COLO668 (cell line): Measurements from ENCODE around the gene CXCL1.
"Not testable (repeated sequence)": the region's sequence is repeated elsewhere in the genome, so short reads cannot be mapped to it uniquely, and the experiment has no call there.

Experiments
- DNase-seq: peaks from one replicate; lab custom pipeline; 2025; ENCODE audit not compliant: unreplicated experiment; lab: John Stamatoyannopoulos, UW

CXCL1 gene

GRCh38 chr4:73874386-73874785 lies 5.2 kb downstream of the CXCL1 start:
- no peak for DNase-seq

- no peak for DNase-seq
Observed at GRCh38 chr4:73875401-73875800, 6.2 kb downstream of the CXCL1 start.

- DNase-seq, result no peak
Observed at GRCh38 chr4:73883306-73883705, 14.1 kb downstream of the CXCL1 start.

DNA sequence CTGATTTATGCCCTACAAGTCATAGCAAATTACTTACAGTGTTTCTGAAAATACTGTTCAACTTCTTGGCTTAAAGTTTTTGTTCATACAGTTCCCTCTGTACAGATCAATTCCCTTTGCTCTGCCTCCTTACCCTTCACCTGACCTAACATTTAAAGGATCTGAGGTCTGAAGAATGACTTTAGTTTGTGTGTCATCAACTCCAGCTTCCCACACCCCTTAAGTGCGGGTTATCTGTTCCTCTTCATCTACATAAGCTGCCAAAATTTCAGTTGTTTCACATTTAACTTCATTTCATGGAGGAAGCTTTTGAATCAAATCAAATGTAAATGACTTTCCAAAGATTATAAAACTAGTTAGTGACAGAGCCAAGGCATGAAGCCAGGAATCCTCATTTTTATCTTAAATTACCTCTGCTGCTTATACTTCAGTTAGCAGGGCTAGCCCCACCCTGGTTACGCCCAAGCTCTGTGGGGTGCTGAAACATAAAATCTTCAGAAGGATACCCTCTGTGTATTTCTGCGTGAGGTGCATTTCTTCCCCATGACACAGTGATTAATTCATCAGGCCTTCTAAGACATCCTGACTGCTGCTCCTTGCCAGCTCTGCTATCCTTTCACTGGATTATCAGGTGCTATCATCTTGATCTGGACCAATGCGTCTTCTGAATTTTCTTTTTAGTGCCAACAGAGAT lies 16.5 kb downstream of the CXCL1 start:
- DNase-seq, result no peak

DNA sequence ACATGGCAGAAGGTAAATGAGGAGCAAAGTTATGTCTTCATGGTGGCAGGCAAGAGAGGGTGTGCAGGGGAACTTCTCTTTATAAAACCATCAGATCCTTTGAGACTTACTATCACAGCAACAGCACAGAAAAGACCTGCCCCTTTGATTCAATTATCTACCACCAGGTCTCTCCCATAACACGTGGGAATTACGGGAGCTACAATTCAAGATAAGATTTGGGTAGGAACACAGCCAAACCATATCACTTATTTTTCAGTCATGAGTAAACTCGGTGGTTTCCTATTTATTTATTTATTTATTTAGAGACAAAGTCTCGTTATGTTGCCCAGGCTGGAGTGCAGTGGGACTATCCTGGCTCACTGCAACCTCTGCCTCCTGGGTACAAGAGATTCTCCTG lies 22.1 kb downstream of the CXCL1 start:
- no peak for DNase-seq

DNA sequence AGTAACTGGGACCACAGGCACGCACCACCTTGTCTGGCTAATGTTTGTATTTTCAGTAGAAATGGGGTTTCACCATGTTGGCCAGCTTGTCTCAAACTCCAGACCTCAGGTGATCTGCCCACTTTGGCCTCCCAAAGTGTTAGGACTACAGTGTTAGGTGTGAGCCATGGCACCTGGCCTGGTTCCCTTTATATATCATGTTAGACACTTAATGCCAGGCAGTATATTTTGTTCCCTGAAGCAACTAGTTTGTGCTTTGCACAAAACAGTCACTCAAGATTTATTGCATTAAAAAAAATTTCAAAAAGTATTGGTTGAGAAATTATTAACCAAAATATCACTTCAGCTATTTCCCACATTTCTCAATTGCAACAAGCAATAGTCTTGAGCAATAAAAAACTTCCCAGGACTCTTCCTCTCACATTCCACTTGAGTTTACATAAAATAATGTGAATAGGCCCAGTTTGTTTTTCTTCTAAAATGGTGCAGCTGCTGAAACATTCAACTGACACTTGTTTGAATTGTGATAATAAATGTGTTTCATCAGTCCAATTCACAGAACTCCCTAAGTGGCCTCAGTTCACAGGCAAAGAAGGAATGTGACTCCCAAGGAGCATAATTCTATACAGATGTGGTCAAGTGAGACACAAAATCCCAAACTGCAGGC lies 22.7 kb downstream of the CXCL1 start:
- DNase-seq, result no peak

DNA sequence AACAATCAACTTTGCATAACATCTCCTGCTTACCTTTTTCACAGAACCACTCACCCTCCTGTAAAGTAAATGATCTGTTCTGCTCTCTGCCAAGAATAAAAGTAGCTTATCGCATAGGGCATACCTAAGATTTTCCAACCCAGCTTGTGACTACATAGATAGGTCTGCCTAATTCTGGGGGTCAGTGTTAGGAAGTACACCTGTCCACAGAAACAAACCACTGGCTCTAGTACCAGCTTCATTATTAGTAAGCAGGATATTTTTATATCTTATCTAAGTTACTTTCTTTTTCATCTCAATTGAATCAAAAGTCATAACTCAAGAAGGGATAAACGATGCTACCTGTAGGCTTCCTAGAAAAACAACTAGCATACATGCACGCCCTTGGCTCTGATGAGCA lies 23.8 kb downstream of the CXCL1 start:
- DNase-seq, result no peak

DNA sequence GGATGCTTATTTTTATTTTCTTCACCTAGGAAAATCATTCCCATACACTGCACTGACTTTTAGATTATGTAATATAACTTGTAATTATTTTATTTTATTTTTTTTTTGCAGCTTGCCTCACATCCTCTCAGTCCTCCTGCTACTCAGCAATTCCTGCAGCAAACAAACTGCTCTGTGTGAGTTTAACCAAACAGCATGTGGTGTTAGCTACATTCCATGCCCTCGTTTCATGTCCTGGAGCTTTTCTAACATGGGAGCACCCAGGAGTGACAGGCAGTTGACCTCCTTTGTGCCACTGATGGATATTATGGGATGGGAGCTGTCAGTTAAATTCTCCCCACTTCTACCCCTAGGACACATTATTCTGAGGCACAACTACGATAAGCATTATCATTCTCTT lies 24.8 kb downstream of the CXCL1 start:
- DNase-seq, result no peak

- no peak for DNase-seq
Observed at GRCh38 chr4:73895201-73896175, 26.3 kb downstream of the CXCL1 start.

DNA sequence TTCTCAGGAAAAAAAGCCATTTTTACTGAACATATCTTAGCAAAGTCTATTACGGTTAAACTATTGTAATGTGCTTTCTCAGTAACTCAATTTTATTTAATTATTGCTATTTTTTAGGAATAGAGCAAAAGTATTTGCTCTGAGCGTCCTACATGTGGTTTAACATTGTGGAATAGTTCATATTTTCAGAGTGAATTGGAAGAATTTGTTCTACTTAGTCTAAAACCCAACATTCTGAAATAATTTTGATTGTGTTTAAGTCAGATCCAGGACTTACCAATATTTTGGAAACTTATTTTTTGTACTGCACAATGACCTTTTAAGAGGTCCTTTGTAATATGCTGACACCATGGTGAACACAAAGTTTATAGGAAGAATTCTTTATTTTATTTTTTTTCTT lies 27.2 kb downstream of the CXCL1 start:
- no peak for DNase-seq

GRCh38 chr4:73897380-73898136 lies 28.4 kb downstream of the CXCL1 start:
- no peak for DNase-seq

DNA sequence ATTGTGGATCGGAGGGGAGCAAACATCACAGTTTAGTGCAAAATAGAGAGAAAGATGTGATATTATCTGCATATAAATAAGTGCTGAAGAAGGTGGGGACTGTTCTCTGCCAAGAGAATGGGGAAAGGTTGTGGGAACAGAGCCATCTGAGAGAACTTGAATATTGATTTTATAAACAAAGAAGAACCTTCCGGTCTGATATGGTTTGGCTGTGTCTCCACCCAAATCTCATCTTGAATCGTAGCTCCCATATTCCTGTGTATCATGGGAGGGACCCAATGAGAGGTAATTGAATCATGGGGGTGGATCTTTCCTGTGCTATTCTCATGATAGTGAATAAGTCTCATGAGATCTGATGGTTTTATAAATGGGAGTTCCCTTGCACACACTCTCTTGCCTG lies 30.1 kb downstream of the CXCL1 start:
- not testable (repeated sequence) for DNase-seq

GRCh38 chr4:73901031-73901430 lies 31.8 kb downstream of the CXCL1 start:
- no peak for DNase-seq

DNA sequence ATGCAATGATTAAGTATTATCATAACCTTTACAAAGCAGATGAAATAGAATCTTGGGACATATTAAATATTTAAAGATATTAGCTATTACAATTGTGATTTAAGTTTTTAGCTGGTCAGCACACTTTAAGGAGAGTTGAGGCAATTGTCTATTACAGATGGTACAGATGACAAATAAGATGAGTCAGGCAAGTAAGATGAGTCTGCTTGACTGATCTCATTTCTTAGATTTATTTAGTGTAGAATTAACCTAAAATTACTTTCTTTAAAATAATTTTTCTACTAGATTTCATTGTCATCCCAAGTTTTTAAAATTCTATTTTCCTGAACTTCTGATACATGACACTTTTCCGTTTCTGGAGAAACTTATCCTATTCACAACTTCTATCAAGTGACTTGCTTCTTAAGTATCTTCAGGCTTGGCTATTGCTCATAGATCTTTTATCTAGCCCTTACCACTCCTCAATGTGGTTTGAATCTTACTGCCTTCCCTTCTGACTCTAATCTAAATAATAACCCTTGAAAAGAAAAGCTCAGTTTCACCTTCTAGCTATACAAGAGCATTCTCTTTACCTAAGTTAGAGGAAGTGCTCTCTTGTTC lies 32.9 kb downstream of the CXCL1 start:
- DNase-seq, result no peak

DNA sequence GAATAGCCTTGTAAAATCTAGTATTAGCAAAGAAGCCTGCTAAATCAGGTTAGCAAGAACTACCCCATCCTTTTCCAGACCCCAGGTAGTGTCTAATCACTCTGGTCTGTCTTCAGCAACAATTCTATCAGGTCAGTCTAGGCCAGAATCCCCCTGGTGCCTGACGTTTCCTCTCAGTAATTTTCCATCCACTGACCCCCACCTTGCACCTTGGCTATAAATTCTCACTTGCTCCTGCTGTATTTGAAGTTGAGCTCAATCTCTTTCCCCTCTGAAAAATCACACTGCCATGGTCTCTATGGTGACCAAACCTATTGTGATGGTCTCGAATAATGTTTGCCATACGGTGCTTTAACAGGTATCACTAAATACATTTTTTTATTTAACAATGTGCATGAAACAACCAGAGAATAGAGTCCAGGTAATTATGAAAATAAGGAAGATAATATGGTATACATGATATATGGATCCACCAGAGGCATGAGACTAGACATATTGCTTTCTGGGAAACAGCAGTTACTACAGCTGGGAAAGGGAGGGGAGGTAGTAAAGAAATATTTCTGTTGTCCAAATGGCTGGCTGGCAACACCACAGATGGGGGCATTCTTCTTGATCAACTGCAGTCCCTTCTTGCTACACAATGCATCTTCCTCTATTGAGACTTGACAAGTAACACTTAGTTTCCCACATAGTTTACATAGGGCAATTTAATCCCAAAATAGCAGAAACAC lies 33.8 kb downstream of the CXCL1 start:
- DNase-seq, result no peak

DNA sequence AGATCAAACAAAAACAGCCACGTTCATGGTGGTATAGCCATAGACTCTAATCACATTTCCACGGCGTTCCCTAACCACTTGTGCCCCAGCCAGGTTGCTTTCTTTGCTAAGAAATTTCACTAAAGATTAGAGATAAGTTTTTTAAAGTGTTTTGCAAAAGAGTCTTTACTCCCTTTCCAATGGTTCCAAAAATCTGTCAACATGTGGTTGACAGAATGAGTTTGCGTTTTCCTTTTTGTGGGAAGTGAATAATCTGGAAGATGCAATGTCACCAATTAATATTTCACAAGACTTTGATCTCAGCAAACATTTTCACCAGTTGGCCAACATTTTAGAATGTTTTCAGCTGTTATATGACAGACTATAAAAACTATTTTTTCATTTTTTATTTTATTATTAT lies 35.3 kb downstream of the CXCL1 start:
- no peak for DNase-seq

DNA sequence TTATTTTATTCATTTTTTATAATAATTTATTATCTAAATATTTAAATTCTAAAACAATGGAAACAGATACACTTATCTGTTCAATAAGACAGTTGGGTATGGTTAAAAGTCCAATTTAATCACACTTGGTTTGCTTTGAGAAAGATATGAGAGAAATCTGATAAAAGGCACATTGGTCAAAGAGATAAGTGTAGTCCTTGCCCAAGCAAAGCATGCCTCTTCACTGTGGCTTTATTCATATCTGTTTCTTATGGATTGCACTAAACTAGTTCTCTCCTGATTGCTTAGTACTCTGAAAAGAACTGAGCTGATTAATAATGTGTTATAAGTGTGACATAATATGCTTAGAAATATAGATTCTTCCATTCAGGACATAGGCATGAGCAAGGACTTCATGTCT lies 39.8 kb downstream of the CXCL1 start:
- DNase-seq, result no peak

GRCh38 chr4:73911746-73912145 lies 42.6 kb downstream of the CXCL1 start:
- no peak for DNase-seq

- DNase-seq, result no peak
Observed at GRCh38 chr4:73912191-73912590, 43.0 kb downstream of the CXCL1 start.

DNA sequence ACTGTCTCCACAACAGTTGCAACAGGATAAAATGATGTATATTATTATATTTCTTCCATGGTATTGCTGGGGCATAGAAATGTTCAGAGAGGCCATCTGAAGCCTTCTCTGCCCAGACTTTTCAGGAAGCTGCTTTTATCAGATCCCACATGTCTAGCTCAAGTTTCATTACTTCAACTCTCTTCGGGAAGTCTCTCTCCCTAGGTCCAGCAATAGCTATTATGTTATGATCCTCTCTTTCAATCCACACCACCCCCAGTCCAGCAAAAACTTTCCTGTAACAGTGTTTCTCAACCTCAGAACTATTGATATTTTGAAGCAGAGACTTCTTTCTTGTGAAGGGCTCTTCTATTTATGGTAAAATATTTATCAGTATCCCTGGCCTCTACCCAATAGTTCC lies 44.9 kb downstream of the CXCL1 start:
- DNase-seq, result no peak
